Glutamatergic neuron (in vitro differentiated cells): ENCODE measurements around the gene EMILIN1. TPM values are rescaled to one million over a fixed set of nuclear protein-coding genes. Genes with fewer than 3 reads are reported as not detected.

Experiments
- DNase-seq: peaks from one replicate; pipeline ENCODE4 v3.0.0; 2022
- H3K27ac Mint-ChIP-seq: one replicate; pipeline ENCODE4 v1.8.0; 2020; ENCODE audit warnings: mild to moderate bottlenecking, mixed read lengths, inconsistent platforms; ENCODE audit not compliant: unreplicated experiment
- H3K27me3 Mint-ChIP-seq: one replicate; pipeline ENCODE4 v1.8.0; 2020; ENCODE audit warnings: mild to moderate bottlenecking, moderate library complexity, mixed read lengths, inconsistent platforms; ENCODE audit not compliant: unreplicated experiment
- H3K36me3 Mint-ChIP-seq: one replicate; pipeline ENCODE4 v1.8.0; 2020; ENCODE audit warnings: mild to moderate bottlenecking, mixed read lengths, inconsistent platforms; ENCODE audit not compliant: unreplicated experiment
- H3K4me1 Mint-ChIP-seq: one replicate; pipeline ENCODE4 v1.8.0; 2020; ENCODE audit warnings: mild to moderate bottlenecking, low read depth, mixed read lengths, inconsistent platforms; ENCODE audit not compliant: unreplicated experiment
- H3K4me3 Mint-ChIP-seq: one replicate; pipeline ENCODE4 v1.8.0; 2020; ENCODE audit warnings: mild to moderate bottlenecking, mixed read lengths, inconsistent platforms; ENCODE audit not compliant: unreplicated experiment
- H3K9me3 Mint-ChIP-seq: one replicate; pipeline ENCODE4 v1.8.0; 2020; ENCODE audit warnings: mild to moderate bottlenecking, moderate library complexity, mixed read lengths, inconsistent platforms; ENCODE audit not compliant: unreplicated experiment
- total RNA-seq: library from RNA; stranded (reverse); fragmentation: NEBNext Ultra II Directional; extraction: Animal tissue kit (Norgen Biotek cat#: 25700); gene quantifications from one replicate; pipeline ENCODE4 v1.2.1, GENCODE V29; 2021; ENCODE audit not compliant: unreplicated experiment
- TF ChIP-seq, protein P1 (sequence below): fragments of 200-600 bp; sonication (generic); IDR thresholded peaks from one replicate; pipeline ENCODE4 v1.5.0; 2021; ENCODE audit not compliant: partially characterized antibody, unreplicated experiment

EMILIN1 gene
- total RNA-seq, 1 donor from 2014 or later, result 3.2 TPM

DNA sequence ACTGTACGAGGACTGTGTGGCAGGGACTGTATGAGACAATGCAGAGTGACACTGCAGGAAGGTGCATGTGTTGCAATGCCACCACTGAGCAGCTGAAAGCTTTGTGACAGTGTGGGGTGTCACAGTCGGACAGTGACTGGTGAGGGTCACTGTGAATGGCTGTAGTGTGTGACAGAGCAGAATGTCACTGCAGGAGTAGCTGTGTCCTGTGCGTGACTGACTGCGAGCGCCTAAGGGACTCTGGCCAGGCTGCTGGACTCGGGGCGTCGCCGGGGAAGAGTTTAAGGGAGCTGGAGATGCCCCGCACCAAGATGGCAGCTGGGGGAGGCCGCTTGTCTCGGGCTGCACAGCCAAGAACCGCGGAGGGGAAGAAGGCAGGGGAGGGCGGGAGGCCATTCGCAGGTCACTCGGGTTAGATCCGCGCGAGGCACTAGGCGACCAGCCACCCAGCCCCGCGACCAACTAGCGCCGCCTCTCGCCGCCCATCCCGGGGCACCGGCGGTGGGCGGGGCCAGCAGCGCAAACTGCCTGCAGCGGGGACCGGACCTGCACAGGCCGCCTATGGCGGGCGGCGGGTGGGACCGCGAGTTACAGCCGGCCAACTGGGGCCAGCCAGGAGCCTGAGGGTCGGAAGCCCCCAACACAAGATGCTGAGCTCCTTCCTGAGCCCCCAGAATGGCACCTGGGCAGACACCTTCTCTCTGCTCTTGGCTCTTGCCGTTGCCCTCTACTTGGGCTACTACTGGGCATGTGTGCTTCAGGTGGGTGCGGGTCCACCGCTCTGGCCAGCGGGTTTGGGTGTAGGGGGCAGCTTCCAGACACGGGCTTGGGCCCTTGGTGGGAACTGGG lies 45.1 kb downstream of the EMILIN1 start, which contains the start of gene ABHD1:
TSS of gene ABHD1 (plus strand) at position 514 of the 849 bp plus-strand sequence. CDS start at position 648, 134 bp downstream.
- TF ChIP-seq, protein P1, sequence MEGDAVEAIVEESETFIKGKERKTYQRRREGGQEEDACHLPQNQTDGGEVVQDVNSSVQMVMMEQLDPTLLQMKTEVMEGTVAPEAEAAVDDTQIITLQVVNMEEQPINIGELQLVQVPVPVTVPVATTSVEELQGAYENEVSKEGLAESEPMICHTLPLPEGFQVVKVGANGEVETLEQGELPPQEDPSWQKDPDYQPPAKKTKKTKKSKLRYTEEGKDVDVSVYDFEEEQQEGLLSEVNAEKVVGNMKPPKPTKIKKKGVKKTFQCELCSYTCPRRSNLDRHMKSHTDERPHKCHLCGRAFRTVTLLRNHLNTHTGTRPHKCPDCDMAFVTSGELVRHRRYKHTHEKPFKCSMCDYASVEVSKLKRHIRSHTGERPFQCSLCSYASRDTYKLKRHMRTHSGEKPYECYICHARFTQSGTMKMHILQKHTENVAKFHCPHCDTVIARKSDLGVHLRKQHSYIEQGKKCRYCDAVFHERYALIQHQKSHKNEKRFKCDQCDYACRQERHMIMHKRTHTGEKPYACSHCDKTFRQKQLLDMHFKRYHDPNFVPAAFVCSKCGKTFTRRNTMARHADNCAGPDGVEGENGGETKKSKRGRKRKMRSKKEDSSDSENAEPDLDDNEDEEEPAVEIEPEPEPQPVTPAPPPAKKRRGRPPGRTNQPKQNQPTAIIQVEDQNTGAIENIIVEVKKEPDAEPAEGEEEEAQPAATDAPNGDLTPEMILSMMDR, result no peak
- no peaks in the 10 kb centered on the region for H3K36me3 Mint-ChIP-seq
- peak within 1 kb of the TSS; percentile 12 for H3K27ac Mint-ChIP-seq
- DNase-seq, result peak; percentile 71
- peak within 1 kb of the TSS; percentile 94 for H3K4me3 Mint-ChIP-seq
- H3K27me3 Mint-ChIP-seq, result peaks cover 15% of the 10 kb centered on the region
- peaks cover 6% of the 10 kb centered on the region for H3K9me3 Mint-ChIP-seq
- H3K4me1 Mint-ChIP-seq, result peaks cover 3% of the 10 kb centered on the region

DNA sequence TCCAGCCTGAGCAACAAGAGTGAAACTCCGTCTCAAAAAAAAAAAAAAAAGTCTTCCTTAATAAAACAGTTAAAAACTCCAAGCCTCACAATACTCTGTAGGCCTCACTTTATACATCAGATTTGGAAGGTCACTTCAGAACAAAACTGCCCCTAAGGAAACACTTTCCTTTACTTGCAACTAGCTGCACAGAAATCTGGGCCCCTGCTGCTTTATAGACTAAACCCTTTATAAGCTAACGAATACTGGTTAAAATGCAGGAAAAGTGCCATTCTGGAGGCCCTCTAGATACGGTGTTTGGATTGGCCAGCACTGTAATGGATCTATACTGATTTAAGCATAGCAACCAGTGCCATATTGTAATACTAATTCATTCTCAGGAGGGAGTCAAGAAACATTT lies 46.7 kb downstream of the EMILIN1 start:
- no peak overlapping the region for H3K4me3 Mint-ChIP-seq
- no peak for DNase-seq
- TF ChIP-seq, protein P1, result no peak
- peaks cover 2% of the 10 kb centered on the region for H3K9me3 Mint-ChIP-seq
- peaks cover 2% of the 10 kb centered on the region for H3K4me1 Mint-ChIP-seq
- peaks cover 14% of the 10 kb centered on the region for H3K27me3 Mint-ChIP-seq
- H3K27ac Mint-ChIP-seq, result no peak overlapping the region
- no peaks in the 10 kb centered on the region for H3K36me3 Mint-ChIP-seq

DNA sequence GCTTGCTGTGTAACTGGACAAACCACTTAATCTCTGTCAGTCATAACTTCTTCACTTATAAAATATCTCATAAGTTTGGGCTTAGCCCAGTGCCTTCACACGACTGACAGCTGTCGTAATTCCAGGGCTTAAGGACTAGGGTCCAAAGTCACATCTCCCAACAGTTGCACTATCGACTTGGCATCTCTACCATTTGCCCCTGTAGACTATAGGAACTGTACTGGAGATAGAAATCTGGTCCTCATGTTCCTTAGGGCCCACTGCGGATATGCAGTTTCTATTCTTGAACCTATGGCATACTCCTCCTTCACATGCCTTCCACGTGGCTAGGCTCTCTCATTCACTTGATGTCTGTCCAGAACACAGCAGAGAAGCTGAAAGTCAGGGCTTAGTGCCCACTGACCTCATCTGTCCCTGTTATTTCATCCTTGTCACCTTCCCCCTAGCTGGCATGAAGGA lies 47.9 kb downstream of the EMILIN1 start:
- TF ChIP-seq, protein P1, result no peak
- H3K4me3 Mint-ChIP-seq, result no peak overlapping the region

DNA sequence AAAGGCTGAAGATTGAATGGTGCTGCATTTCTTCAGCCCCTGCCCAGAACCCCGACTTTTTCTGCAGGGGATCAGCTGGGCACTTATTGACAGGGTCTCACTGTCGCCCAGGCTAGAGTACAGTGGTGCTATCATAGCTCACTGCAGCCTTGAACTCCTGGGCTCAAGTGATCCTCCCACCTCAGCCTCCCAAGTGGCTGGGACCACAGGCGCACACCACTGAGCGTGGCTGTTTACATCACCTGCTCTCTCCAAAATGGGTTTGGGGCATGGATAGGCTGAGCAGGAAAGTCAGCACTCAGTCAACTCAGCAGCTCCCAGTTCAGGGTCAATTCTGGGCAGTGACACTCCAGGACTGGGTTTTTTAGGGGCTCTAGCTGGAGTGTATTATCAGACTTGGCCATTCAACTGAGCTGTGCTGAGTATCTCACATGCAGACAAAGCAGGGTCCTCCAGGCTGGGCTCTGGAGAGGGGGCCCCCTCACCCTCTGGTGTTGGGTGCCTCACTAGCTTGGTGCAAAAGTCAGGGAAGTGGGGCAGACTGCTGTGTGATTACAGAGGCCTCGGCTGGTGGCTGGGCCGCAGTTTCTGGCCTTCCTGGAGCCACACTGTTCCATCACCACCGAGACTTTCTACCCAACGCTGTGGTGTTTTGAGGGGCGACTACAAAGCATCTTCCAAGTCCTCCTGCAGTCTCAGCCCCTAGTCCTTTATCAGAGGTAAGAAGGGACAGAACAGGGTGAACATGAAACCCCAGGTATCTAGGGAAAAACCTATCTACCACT lies 49.7 kb downstream of the EMILIN1 start:
- Mint-ChIP-seq H3K36me3 (no peaks in the 10 kb centered on the region), H3K27me3 (peaks cover 10% of the 10 kb centered on the region)
- TF ChIP-seq, protein P1, result no peak

More for the DNA sequence above, 47.9 kb downstream of the EMILIN1 start:
- Mint-ChIP-seq H3K27me3 (peaks cover 14% of the 10 kb centered on the region), H3K27ac (no peak overlapping the region), H3K36me3 (no peaks in the 10 kb centered on the region), H3K9me3 (peaks cover 1% of the 10 kb centered on the region), H3K4me1 (peaks cover 2% of the 10 kb centered on the region)
- no peak for DNase-seq

More for the DNA sequence above, 49.7 kb downstream of the EMILIN1 start:
- Mint-ChIP-seq H3K9me3 (no peaks in the 10 kb centered on the region), H3K4me3 (no peak overlapping the region), H3K27ac (no peak overlapping the region), H3K4me1 (peaks cover 4% of the 10 kb centered on the region)
- DNase-seq, result no peak
